GM12878 (cell line): ENCODE measurements around the gene SF3B6. TPM values are rescaled to one million over a fixed set of nuclear protein-coding genes. Genes with fewer than 3 reads are reported as not detected.

Experiments
- ATAC-seq: fragments of 200-7000 bp; cut with Tn5 transposase; 3 replicates; pipeline ENCODE4 v1.9.1; 2020; ENCODE audit warnings: mild to moderate bottlenecking, moderate library complexity
- BruUV-seq: library from RNA; stranded (reverse); fragments of 400-500 nt; replicated peaks from 2 replicates; lab custom pipeline; 2021; lab: Mats Ljungman, UMichigan
- CTCF ChIA-PET: fragments of 300-600 bp; sonication (Branson Sonifier 250); formaldehyde crosslinking; extraction: SDS; loops from one replicate; lab custom pipeline; 2021; ENCODE audit warnings: inconsistent platforms; lab: Yijun Ruan, JAX
- POLR2A ChIA-PET: fragments of 350-600 bp; formaldehyde crosslinking; extraction: SDS; loops from one replicate; lab custom pipeline; 2021; ENCODE audit warnings: inconsistent platforms; lab: Charles Lee
- RAD21 ChIA-PET: fragments of 300-600 bp; sonication (Branson Sonifier 250); formaldehyde crosslinking; loops from one replicate; lab custom pipeline; 2023; ENCODE audit warnings: antibody characterized with exemption; ENCODE audit not compliant: unreplicated experiment; lab: Charles Lee
- SMC1A ChIA-PET: fragments of 300-600 bp; sonication (Branson Sonifier 250); formaldehyde crosslinking; loops from one replicate; lab custom pipeline; 2023; ENCODE audit not compliant: unreplicated experiment, uncharacterized antibody; lab: Charles Lee
- DNase-seq: peaks from one replicate; pipeline ENCODE4 v3.0.0-alpha.2; 2011; ENCODE audit warnings: low read depth, low spot score
- FAIRE-seq: peaks from 3 replicates; lab custom pipeline; 2011; peaks lifted over from hg19 to GRCh38; lab: Jason Lieb, UNC
- H2AFZ ChIP-seq: 2 replicates; pipeline ENCODE4 v1.6.0; 2011; ENCODE audit warnings: low read depth, low read length, control low read depth; ENCODE audit not compliant: control insufficient read depth
- H3K27ac ChIP-seq: 2 replicates; pipeline ENCODE4 v1.5.1; 2011; ENCODE audit warnings: control low read depth; ENCODE audit not compliant: control insufficient read depth, insufficient read depth
- H3K27me3 ChIP-seq, 2 experiments: replicated peaks in 1 of 2; 2 replicates each; pipeline versions ENCODE4 v1.6.0 to v1.6.1; 2011; ENCODE audit warnings: low read length in 1 of 2; ENCODE audit not compliant: control insufficient read depth in 2 of 2, insufficient read depth in 2 of 2
- H3K36me3 ChIP-seq, 2 experiments: 2 replicates each; pipeline ENCODE4 v1.5.1; 2011; ENCODE audit warnings: low read length in 1 of 2; ENCODE audit not compliant: control insufficient read depth in 2 of 2, insufficient read depth in 2 of 2
- H3K4me1 ChIP-seq: 2 replicates; pipeline ENCODE4 v1.6.1; 2011; ENCODE audit warnings: mild to moderate bottlenecking, low read length, moderate library complexity, mixed read lengths; ENCODE audit not compliant: control insufficient read depth, insufficient read depth
- H3K4me2 ChIP-seq: 2 replicates; pipeline ENCODE4 v1.6.0; 2011; ENCODE audit warnings: control low read depth; ENCODE audit not compliant: control insufficient read depth, insufficient read depth
- H3K4me3 ChIP-seq: fragments of 200-600 bp; sonication (generic); 2 replicates; pipeline ENCODE4 v1.5.1; 2016
- H3K79me2 ChIP-seq: 2 replicates; pipeline ENCODE4 v1.6.0; 2011; ENCODE audit warnings: low read length; ENCODE audit not compliant: control insufficient read depth, insufficient read depth
- H3K9ac ChIP-seq: 2 replicates; pipeline ENCODE4 v1.8.0; 2011; ENCODE audit warnings: low read length, control low read depth, mixed read lengths; ENCODE audit not compliant: control insufficient read depth, insufficient read depth
- H3K9me3 ChIP-seq: replicated peaks from 3 replicates; pipeline ENCODE4 v1.5.1; 2011; ENCODE audit warnings: mild to moderate bottlenecking, low read length; ENCODE audit not compliant: control insufficient read depth, insufficient read depth
- H4K20me1 ChIP-seq: 2 replicates; pipeline ENCODE4 v1.6.0; 2011; ENCODE audit not compliant: control insufficient read depth, insufficient read depth
- CBFB ChIP-seq: IDR thresholded peaks from 2 replicates; pipeline ENCODE4 v1.6.1; 2016; ENCODE audit warnings: antibody characterized with exemption, low read depth
- CEBPB ChIP-seq, 2 experiments: fragments of 150-350 bp in 1 of 2; IDR thresholded peaks; 2 replicates each; pipeline ENCODE4 v1.6.1; 2012 to 2014; ENCODE audit warnings: low read depth in 2 of 2, low read length in 2 of 2, borderline replicate concordance in 1 of 2, inconsistent platforms in 1 of 2
- KAT2A ChIP-seq: conservative IDR thresholded peaks from 2 replicates; pipeline ENCODE4 v1.6.1; 2011; ENCODE audit warnings: low read depth, low read length; ENCODE audit not compliant: control insufficient read depth
- PAX5 ChIP-seq: IDR thresholded peaks from 2 replicates; pipeline ENCODE4 v1.6.1; 2011; ENCODE audit warnings: low read depth, low read length, borderline replicate concordance
- RAD51 ChIP-seq: fragments of 450-650 bp; IDR thresholded peaks from 2 replicates; pipeline ENCODE4 v1.6.1; 2016; ENCODE audit warnings: moderate library complexity, mild to moderate bottlenecking, inconsistent platforms
- RFX5 ChIP-seq: IDR thresholded peaks from 2 replicates; pipeline ENCODE4 v1.6.1; 2011; ENCODE audit warnings: low read depth, low read length, improper control_type of control experiment
- TCF3 ChIP-seq: IDR thresholded peaks from 2 replicates; pipeline ENCODE4 v1.6.1; 2012; ENCODE audit warnings: low read depth, mild to moderate bottlenecking, low read length, borderline replicate concordance; ENCODE audit not compliant: insufficient read depth
- WGBS: methylation state at CpG from one replicate; pipeline ENCODE4 v1.1.6; 2016; ENCODE audit warnings: low lambda C conversion rate; ENCODE audit not compliant: insufficient replicate concordance, insufficient coverage; ENCODE audit errors: missing lambda C conversion rate; 5-methylcytosine and 5-hydroxymethylcytosine counted together
- in situ Hi-C: fragments of 300-500 bp; cut with MboI; formaldehyde crosslinking; loops from 9 replicates; pipeline ENCODE4 v1.14.3; 2018; ENCODE audit warnings: mixed read lengths
- intact Hi-C: fragments of 100-400 bp; cut with micrococcal nuclease; formaldehyde crosslinking; loops from one replicate; pipeline ENCODE4 v1.14.2; 2022; ENCODE audit not compliant: unreplicated experiment
- polyA plus RNA-seq, 11 experiments: library from polyadenylated mRNA; depleted of rRNA in 4 of 11; unstranded in 6 of 11; stranded (reverse) in 5 of 11; fragments of >200 nt; fragmentation: Nextera tagmentation in 4 of 11; fragmentation: Illumina TruSeq in 1 of 11; extraction: Ambion mirVana in 4 of 11; extraction: Trizol in 1 of 11; gene quantifications; 1 replicate in 1 of 11; 2 replicates in 10 of 11; pipeline versions ENCODE4 v1.2.1 to v1.2.3, GENCODE V29; 2011 to 2016; ENCODE audit warnings: inconsistent platforms in 2 of 11, missing spikeins in 2 of 11, low read depth in 1 of 11
- total RNA-seq, 4 experiments: library from RNA; depleted of rRNA in 3 of 4; stranded (reverse); fragments of >200 nt in 3 of 4; fragmentation: Illumina TruSeq in 1 of 4; extraction: Trizol in 1 of 4; gene quantifications; 2 replicates each; pipeline versions ENCODE4 v1.2.1 to v1.2.3, GENCODE V29; 2013 to 2021

The SF3B6 gene
- total and polyA plus RNA-seq, 10 of the 15 experiments (the other 5 are each of a cell fraction or from before 2014, with no cell fraction given): 118 to 584 (median 270) TPM

- H2AFZ ChIP-seq: peak overlapping the region; percentile 95
- DNase-seq (no peak), FAIRE-seq (no peak), ATAC-seq (no peak)
- CTCF ChIA-PET: interaction anchor here (1.1 to 3.7 kb wide), 6 partner anchors 9 to 222 kb away, joined by 3 to 26 read pairs (median 9); partner anchors contain the start of genes ATAD2B and SF3B6
- in situ Hi-C loops (no loop called here), intact Hi-C loops (loop anchor here (5.0 kb wide), 1 partner anchor 119 kb away; the partner anchor contains the start of gene ATAD2B)
- H3K27me3 ChIP-seq: peaks cover 0 to 5% of the 10 kb centered on the region in 2 experiments; a peak in 3 of 4 replicates
- H3K27ac ChIP-seq: no peak overlapping the region
- peaks cover 7% of the 10 kb centered on the region for H3K79me2 ChIP-seq
- WGBS: 0% methylated on average over 2 of the region's 2 CpGs
- SMC1A ChIA-PET: interaction anchor here (1.4 kb wide), 1 partner anchor 56 kb away, joined by 3 read pairs; no protein-coding TSS in a partner anchor
- H3K9me3 ChIP-seq: no peaks in the 10 kb centered on the region
- H3K4me2 ChIP-seq: peak overlapping the region; percentile 72; the same call in 1 of the 2 replicates
- H3K36me3 ChIP-seq: no peaks in the 10 kb centered on the region
- peak overlapping the region; percentile 78 for H3K4me3 ChIP-seq
- H4K20me1 ChIP-seq: no peaks in the 10 kb centered on the region
- peaks cover 11% of the 10 kb centered on the region for H3K4me1 ChIP-seq
- H3K9ac ChIP-seq: peak overlapping the region; percentile 77
- BruUV-seq: no TSS peak
- RAD21 ChIA-PET: interaction anchor here (1.3 to 1.7 kb wide), 6 partner anchors 13 to 120 kb away, joined by 5 to 31 read pairs (median 8); partner anchors contain the start of genes ATAD2B, SF3B6 and TP53I3
- POLR2A ChIA-PET: interaction anchor here (1.0 to 1.7 kb wide), 6 partner anchors 20 to 220 kb away, joined by 3 to 12 read pairs (median 6); partner anchors contain the start of genes ATAD2B and SF3B6
- no peak for TF ChIP-seq CBFB
- no peak for TF ChIP-seq TCF3
- TF ChIP-seq KAT2A: no peak
- TF ChIP-seq RAD51: no peak
- TF ChIP-seq CEBPB (IDR thresholded peaks at IDR 0.05; ENCODE audit: borderline replicate concordance in 1 of 2, low read depth in 2 of 2, low read length in 2 of 2): no peak
- TF ChIP-seq PAX5: no peak
- TF ChIP-seq RFX5: no peak
Measured at GRCh38 chr2:24046599-24046929, 29.6 kb downstream of the SF3B6 start.
